Ammon's horn (tissue), 1 donor: ENCODE measurements around the gene ATP11B.
"Not testable (repeated sequence)": the region's sequence is repeated elsewhere in the genome, so short reads cannot be mapped to it uniquely, and the experiment has no call there.

Experiments
- DNase-seq: peaks from one replicate; pipeline ENCODE4 v3.0.0-alpha.2; 2016; ENCODE audit warnings: low spot score

The ATP11B gene

DNA sequence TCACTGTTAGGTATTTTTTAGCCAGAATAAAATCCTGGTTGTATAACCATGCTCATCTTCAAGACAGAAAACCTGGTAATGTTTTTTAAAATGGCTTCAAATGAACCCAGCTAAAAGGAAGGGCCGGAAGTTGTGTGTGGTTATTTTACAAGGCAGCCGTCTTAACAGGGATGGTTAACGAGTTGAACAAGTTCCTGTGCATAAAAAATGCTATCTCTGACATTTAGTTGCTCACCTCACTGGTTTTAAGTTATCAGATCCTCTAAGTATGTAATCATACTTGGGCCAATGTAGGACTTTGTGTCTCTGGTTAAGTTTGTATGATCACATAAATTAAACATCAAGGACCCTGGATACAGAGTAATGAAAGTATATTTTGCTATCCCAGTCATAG is 2.1 kb downstream of the ATP11B start:
- DNase-seq: no peak

DNA sequence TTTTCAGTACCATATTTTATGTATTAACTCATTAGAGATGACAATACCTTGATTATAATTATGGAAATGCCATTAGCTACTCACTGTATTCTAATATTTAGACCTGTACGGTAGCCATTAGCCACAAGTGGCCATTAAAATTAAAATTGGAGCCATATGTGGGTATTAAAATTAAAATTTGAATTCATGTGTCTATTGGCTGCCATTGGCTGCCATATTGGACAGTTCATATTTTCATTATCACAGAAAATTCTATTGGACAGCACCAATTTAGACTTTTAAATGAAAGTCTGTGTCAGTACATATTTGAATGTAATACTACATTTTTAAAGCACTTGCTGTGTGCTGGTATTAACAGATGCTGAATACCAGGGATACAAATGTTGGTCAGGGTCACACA is 3.0 kb downstream of the ATP11B start:
- DNase-seq: no peak

GRCh38 chr3:182797876-182798275 is 4.6 kb downstream of the ATP11B start:
- no peak for DNase-seq

DNA sequence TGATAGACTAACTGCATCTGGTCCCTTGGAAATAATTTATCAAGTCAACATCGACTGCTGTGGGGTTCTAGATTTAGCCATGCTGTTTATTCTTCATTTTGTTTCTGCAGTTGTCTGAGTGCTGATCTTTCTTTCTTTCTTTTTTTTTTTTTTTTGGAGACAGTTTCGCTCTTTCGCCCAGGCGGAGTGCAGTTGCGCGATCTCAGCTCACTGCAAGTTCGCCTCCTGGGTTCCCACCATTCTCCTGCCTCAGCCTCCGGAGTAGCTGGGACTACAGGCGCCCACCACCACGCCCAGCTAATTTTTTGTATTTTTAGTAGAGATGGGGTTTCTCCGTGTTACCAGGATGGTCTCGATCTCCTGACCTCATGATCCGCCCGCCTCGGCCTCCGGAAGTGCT is 5.8 kb downstream of the ATP11B start:
- DNase-seq: not testable (repeated sequence)

DNA sequence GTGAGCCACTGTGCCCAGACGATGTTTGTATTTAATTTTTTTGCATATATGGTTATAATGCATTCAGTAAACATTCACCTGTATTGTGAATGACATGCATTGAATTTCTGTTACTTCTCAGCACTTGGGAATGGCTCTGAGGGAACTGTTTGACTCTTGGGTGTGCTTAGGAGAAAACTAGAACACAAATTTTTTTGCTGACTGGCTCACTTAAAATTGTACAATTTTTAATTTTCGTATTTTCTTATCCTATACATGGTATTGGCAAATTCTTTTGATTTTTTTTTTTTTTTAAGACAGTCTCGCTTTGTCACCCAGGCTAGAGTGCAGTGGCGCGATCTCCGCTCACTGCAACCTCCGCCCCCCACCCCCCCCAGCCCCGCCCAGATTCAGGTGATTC is 7.2 kb downstream of the ATP11B start:
- DNase-seq: no peak

DNA sequence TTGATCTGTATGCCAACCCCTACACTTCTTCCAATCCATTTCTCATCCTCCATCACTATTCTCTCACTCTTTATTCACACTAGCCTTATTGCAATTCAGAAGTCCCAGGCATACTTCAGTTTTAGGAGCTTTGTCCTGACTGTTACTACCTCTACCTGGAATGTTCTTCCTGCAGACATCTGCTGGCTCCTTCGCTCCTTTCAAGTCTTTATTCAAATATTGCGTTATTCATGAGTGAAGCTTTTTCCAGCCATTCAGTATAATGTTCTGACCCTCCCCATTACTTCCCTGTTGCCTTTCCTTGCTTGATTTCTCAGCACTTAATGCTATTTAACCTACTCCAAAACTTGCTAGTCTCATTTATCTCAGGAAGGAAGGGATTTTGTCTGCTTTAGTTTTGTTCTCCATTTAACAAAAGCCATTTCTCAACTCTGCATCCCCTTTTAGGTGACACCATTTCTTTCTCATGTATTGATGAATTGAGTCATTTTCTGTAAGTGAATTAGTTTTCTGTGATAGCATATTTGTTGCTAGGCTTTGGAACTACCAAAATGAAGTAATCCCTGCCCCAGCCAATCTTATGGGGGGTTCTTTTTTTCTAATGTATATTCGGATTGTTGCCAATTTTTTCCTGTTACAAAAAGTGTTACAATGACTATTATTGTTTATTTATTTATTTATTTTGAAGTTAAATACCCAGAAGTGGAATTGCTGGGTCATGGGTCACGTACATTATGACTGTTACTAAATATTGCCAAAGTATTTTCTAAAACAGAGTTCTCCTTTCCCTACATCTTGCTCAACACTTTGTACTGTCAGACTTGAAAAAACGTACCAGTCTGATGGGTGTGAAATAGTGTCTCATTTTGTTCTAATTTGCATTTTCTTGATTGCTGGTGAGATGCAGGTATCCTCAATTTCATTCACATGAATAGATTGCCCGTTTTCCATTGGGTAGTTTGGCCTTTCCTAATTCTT is 9.4 kb downstream of the ATP11B start:
- no peak for DNase-seq

DNA sequence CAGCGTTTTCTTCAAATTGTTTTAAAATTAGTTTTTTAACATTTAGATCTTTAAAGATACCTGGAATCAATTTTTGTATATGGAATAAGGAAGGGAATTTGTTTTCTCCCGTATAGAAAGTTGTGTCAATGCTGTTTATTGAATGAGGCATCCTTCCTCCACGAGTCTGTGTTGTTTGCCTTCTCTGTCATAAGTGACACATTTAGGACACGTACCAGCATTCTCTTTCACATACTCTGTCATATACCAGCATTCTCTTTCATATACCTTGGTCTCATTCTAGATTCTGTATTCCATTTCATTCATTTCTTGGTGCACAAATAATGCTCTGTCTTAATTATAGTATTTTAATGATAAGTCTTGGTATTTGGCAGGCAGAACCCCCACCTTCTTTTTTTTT is 10.3 kb downstream of the ATP11B start:
- no peak for DNase-seq

- no peak for DNase-seq
These were observed 13.8 kb downstream of the ATP11B start for GRCh38 chr3:182807061-182807460.

- no peak for DNase-seq
These were observed 14.9 kb downstream of the ATP11B start for GRCh38 chr3:182808041-182808770.

DNA sequence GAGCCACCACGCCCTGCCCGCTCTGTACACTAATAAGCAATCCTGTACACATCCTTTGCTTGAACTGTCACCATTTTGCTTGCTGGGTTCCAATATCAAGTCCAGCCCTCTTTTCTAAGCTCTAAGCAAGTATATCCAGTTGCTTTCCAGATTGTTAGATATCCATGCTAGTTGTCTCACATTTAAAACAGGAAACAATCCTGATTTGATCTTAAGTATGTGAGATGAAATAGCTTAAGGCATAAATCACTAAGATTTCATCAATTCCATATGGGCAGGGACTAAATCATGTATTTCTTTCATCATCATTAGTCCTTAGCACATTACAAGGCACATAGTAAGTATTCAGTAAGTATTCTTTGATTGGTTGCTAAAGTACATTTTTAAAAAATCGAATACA is 16.2 kb downstream of the ATP11B start:
- DNase-seq: no peak

DNA sequence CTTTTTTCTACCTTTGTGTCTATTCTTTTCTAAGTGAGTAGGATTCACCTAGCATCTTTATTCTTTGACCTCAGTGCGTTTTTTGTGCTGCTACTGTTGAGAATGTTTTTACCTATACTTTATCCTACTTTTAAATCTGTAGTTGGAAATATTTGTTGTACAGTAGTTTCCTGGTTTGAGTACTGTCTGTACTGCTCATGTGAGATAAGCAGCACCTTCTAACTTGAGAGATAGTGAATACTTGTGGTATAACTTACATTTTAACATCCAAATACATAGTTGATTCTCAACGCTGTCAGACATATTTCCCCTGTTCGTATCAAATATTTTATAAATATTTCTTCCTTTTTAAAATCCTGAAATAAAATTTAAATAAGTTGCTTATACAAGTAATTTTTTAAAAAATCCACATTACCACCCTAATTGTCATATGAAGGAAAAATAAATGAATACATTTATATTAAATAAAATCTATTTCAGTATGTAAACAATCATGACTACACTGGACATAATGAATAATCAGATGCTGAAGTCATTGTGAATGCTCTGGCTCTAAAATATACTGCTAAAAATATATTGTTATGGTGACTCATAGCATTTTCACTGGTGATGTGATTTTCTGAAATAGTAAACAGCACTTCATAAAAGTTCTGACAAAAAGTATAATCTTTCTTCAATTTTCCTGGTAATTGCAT is 17.4 kb downstream of the ATP11B start:
- DNase-seq: no peak

- DNase-seq: no peak
These were observed 17.9 kb downstream of the ATP11B start for GRCh38 chr3:182811269-182811596.

- DNase-seq: no peak
These were observed 18.8 kb downstream of the ATP11B start for GRCh38 chr3:182812123-182812522.

GRCh38 chr3:182814419-182815062 is 21.2 kb downstream of the ATP11B start:
- no peak for DNase-seq

DNA sequence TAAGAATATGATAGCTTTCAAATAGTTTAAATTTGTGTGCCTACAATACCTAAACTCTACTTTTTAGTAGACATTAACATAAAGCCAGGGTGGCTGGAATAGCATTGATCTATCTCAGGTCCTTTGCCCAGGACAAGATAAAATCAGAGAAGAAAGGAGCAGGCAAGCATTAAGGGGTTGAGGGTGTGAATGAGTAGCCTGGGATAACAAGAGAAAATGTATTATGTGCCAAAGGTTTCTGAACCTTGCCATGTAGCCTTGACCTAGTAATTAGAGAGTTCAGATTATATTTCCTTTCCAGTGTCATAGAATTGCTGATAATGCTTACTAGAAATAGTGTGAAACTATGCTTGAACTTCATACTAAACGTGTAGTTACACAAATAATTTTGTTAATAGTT is 22.9 kb downstream of the ATP11B start:
- DNase-seq: no peak

DNA sequence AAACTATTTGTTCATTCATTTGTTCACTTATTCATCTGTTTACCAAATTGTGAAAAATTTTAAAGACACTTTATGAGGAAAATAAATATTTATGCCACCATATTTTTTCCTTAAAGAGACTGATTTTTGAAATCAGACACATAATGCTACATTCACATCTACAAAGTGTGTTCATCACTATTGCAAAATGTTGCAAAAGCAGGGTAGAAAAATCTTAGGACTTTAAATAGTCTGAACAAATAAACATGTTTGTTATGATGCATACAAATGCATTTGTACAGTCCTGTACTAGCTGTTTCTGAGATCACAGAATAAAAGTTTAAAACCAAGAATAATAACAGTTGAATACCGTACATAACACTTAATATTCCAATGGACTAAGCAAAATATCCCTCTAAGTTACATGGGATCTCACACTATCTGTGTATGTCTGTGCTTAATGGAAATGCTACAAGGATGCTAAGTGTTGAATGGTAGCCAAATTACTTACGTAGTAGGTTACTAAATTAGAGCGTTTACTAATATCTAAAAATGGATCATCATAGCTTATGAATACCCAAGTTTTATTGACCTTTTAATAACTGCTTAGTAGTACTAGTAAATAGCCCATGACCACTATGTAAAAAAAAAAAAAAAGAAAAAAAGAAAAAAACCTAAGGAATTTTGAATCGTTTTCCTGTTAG is 25.1 kb downstream of the ATP11B start:
- no peak for DNase-seq

DNA sequence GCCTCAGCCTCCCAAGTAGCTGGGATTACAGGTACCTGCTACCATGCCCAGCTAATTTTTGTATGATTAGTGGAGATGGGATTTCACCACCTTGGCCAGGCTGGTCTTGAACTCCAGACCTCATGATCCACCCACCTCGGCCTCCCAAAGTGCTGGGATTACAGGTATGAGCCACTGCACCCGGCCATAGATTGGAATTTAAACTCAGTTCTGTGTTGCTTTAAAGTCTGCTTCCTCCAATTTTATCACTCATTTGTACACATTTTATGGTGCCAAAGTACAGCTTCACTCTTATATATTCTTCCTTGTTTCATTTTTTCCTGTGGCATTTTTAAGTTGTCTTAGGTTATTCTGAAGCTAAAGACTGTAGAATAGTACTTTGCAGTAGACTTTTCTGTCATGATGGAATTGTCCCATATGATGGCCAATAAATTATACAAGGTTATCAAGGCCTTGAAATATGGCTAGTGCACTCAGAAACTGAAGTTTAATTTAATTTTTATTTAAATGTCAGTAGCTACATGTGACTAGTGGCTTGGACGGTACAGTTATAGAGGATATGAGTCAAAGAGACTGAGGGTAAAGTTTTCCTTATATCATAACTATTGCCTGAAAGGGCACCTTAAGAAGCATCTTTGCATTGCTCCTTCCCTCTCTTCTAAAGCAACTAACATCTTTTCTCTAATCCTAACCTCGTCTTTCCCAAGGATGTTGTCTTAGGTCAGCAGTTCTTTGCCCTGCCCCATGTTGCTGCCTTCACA is 28.1 kb downstream of the ATP11B start:
- DNase-seq: no peak

DNA sequence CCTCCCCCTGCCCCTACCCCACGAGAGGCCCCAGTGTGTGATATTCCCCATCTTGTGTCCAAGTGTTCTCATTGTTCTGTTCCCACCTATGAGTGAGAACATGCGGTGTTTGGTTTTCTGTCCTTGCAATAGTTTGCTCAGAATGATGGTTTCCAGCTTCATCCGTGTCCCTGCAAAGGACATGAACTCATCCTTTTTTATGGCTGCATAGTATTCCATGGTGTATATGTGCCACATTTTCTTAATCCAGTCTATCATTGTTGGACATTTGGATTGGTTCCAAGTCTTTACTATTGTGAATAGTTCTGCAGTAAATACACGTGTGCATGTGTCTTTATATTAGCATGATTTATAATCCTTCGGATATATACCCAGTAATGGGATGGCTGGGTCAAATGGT is 29.0 kb downstream of the ATP11B start:
- not testable (repeated sequence) for DNase-seq

GRCh38 chr3:182824957-182825356 is 31.7 kb downstream of the ATP11B start:
- no peak for DNase-seq

GRCh38 chr3:182829761-182830405 is 36.6 kb downstream of the ATP11B start:
- DNase-seq: no peak
